HepG2 (cell line): ENCODE data around the gene ITGB3. TPM values are rescaled to one million over a fixed set of nuclear protein-coding genes. Genes with fewer than 3 reads are reported as not detected.
A peak's percentile ranks its signal among the peaks of the same experiment; 100 is the strongest.

Source experiments
- BHLHE40 ChIP-seq: IDR thresholded peaks from 2 replicates; pipeline ENCODE4 v1.6.1; 2011; ENCODE audit warnings: low read length, improper control_type of control experiment
- CBX2 ChIP-seq, 2 experiments: fragments of 200-600 bp in 1 of 2; sonication (generic); formaldehyde crosslinking in 1 of 2; IDR thresholded peaks; 2 replicates each; pipeline versions ENCODE4 v1.7.0 to v1.8.1; 2018 to 2022; ENCODE audit warnings: low read depth in 2 of 2, low read length in 1 of 2, mild to moderate bottlenecking in 1 of 2, missing genetic modification reagents in 1 of 2
- CENPT ChIP-seq: sonication (generic); formaldehyde crosslinking; IDR thresholded peaks from 2 replicates; pipeline ENCODE4 v1.8.0; 2022; ENCODE audit warnings: low read depth, mild to moderate bottlenecking, moderate library complexity, missing genetic modification reagents
- ELF3 ChIP-seq: IDR thresholded peaks from 2 replicates; pipeline ENCODE4 v1.6.1; 2016; ENCODE audit warnings: missing genetic modification reagents, missing compliant biosample characterization
- GFI1 ChIP-seq: sonication (generic); formaldehyde crosslinking; IDR thresholded peaks from 2 replicates; pipeline ENCODE4 v1.5.0; 2020; ENCODE audit warnings: missing genetic modification reagents, mild to moderate bottlenecking, borderline replicate concordance
- HMG20A ChIP-seq: IDR thresholded peaks from 2 replicates; pipeline ENCODE4 v1.6.1; 2016; ENCODE audit warnings: borderline replicate concordance
- MYNN ChIP-seq: sonication (generic); formaldehyde crosslinking; IDR thresholded peaks from 2 replicates; pipeline ENCODE4 v1.4.0; 2020; ENCODE audit warnings: mild to moderate bottlenecking, low read depth, missing genetic modification reagents
- REPIN1 ChIP-seq: sonication (generic); formaldehyde crosslinking; IDR thresholded peaks from 2 replicates; pipeline ENCODE4 v1.8.0; 2022; ENCODE audit warnings: missing genetic modification reagents, low read depth, mild to moderate bottlenecking, borderline replicate concordance
- SAFB2 ChIP-seq: sonication (generic); formaldehyde crosslinking; IDR thresholded peaks from 2 replicates; pipeline ENCODE4 v1.5.1; 2020; ENCODE audit warnings: missing genetic modification reagents, low read depth, mild to moderate bottlenecking, borderline replicate concordance
- SMARCE1 ChIP-seq: fragments of 450-650 bp; IDR thresholded peaks from 2 replicates; pipeline ENCODE4 v1.6.1; 2017; ENCODE audit warnings: borderline replicate concordance
- SOX6 ChIP-seq, 2 experiments: fragments of 450-650 bp in 1 of 2; sonication (generic) in 1 of 2; formaldehyde crosslinking in 1 of 2; IDR thresholded peaks; 2 replicates each; pipeline versions ENCODE4 v1.4.0 to v1.6.1; 2017 to 2020; ENCODE audit warnings: antibody characterized with exemption in 1 of 2, mild to moderate bottlenecking in 1 of 2, missing genetic modification reagents in 1 of 2
- SP1 ChIP-seq, 2 experiments: fragments of 450-650 bp in 1 of 2; sonication (generic) in 1 of 2; formaldehyde crosslinking in 1 of 2; IDR thresholded peaks; 2 replicates each; pipeline versions ENCODE4 v1.4.0 to v1.6.1; 2016 to 2020; ENCODE audit warnings: missing genetic modification reagents in 1 of 2
- YEATS4 ChIP-seq: sonication (generic); formaldehyde crosslinking; IDR thresholded peaks from 2 replicates; pipeline ENCODE4 v1.4.0; 2020; ENCODE audit warnings: missing genetic modification reagents, borderline replicate concordance
- ZBTB21 ChIP-seq: sonication (generic); formaldehyde crosslinking; IDR thresholded peaks from 2 replicates; pipeline ENCODE4 v1.4.0; 2020; ENCODE audit warnings: missing genetic modification reagents
- ZBTB43 ChIP-seq: sonication (generic); formaldehyde crosslinking; conservative IDR thresholded peaks from 2 replicates; pipeline ENCODE4 v1.4.0; 2020; ENCODE audit warnings: missing genetic modification reagents
- ZNF280D ChIP-seq: sonication (generic); formaldehyde crosslinking; IDR thresholded peaks from 2 replicates; pipeline ENCODE4 v1.5.1; 2020; ENCODE audit warnings: mild to moderate bottlenecking, missing genetic modification reagents
- ZNF3 ChIP-seq: IDR thresholded peaks from 2 replicates; pipeline ENCODE4 v1.7.0; 2017; ENCODE audit warnings: inconsistent platforms
- ZNF317 ChIP-seq: sonication (generic); formaldehyde crosslinking; IDR thresholded peaks from 2 replicates; pipeline ENCODE4 v1.5.0; 2020; ENCODE audit warnings: mild to moderate bottlenecking, missing genetic modification reagents
- ZNF513 ChIP-seq: sonication (generic); formaldehyde crosslinking; conservative IDR thresholded peaks from 2 replicates; pipeline ENCODE4 v1.5.0; 2020; ENCODE audit warnings: missing genetic modification reagents
- ZNF546 ChIP-seq: sonication (generic); formaldehyde crosslinking; conservative IDR thresholded peaks from 2 replicates; pipeline ENCODE4 v1.8.1; 2023; ENCODE audit warnings: mild to moderate bottlenecking, missing genetic modification reagents
- ZNF570 ChIP-seq: sonication (generic); formaldehyde crosslinking; IDR thresholded peaks from 2 replicates; pipeline ENCODE4 v1.4.0; 2020; ENCODE audit warnings: mild to moderate bottlenecking, missing genetic modification reagents, borderline replicate concordance
- ZNF605 ChIP-seq: sonication (generic); formaldehyde crosslinking; IDR thresholded peaks from 2 replicates; pipeline ENCODE4 v1.8.0; 2022; ENCODE audit warnings: mild to moderate bottlenecking, missing genetic modification reagents
- ZSCAN9 ChIP-seq: IDR thresholded peaks from 2 replicates; pipeline ENCODE4 v1.6.1; 2016; ENCODE audit warnings: borderline replicate concordance
- polyA plus RNA-seq, 8 experiments: library from polyadenylated mRNA; depleted of rRNA in 3 of 8; stranded (reverse) in 7 of 8; unstranded in 1 of 8; fragments of >200 nt; fragmentation: Illumina TruSeq in 4 of 8; extraction: Trizol in 4 of 8; gene quantifications; 2 replicates each; pipeline versions ENCODE4 v1.2.1 to v1.2.3, GENCODE V29; 2011 to 2016; ENCODE audit warnings: low read depth in 4 of 8, missing spikeins in 1 of 8, mixed read lengths in 1 of 8; ENCODE audit not compliant: insufficient read depth in 1 of 8
- total RNA-seq, 5 experiments: library from RNA; depleted of rRNA; stranded (reverse); fragments of >200 nt; fragmentation: Illumina TruSeq; extraction: Trizol; gene quantifications; 2 replicates each; pipeline ENCODE4 v1.2.3, GENCODE V29; 2016; ENCODE audit warnings: low read depth in 1 of 5

ITGB3 gene
- total and polyA plus RNA-seq, 2 of the 13 experiments (the other 11 are each of a cell fraction or from before 2014, with no cell fraction given): 0.09 to 0.31 TPM

- TF ChIP-seq CBX2 (IDR thresholded peaks at IDR 0.05; ENCODE audit: low read depth, low read length) (peak; percentile 70; the same call in 1 of the 2 replicates), CBX2 (CRISPR knock-in tag; IDR thresholded peaks at IDR 0.05; ENCODE audit: low read depth) (no peak), ZNF513 (CRISPR knock-in tag) (0 out of 2 replicates have a peak, but pooled peaks have one; percentile 7), YEATS4 (CRISPR knock-in tag) (peak; percentile 52; the same call in 1 of the 2 replicates), ZSCAN9 (peak; percentile 71; the same call in 1 of the 2 replicates), ZNF317 (CRISPR knock-in tag) (no peak), ZBTB43 (CRISPR knock-in tag) (no peak), ZNF570 (CRISPR knock-in tag) (no peak), ELF3 (CRISPR knock-in tag) (peak; percentile 69), ZNF280D (CRISPR knock-in tag) (peak; percentile 64; the same call in 1 of the 2 replicates), MYNN (CRISPR knock-in tag) (0 out of 2 replicates have a peak, but pooled peaks have one; percentile 45), SP1 (IDR thresholded peaks at IDR 0.05) (no peak), SP1 (CRISPR knock-in tag; IDR thresholded peaks at IDR 0.05) (peak; percentile 46; the same call in 1 of the 2 replicates), GFI1 (CRISPR knock-in tag) (peak; percentile 57; the same call in 1 of the 2 replicates), SMARCE1 (no peak), ZNF3 (CRISPR knock-in tag) (0 out of 2 replicates have a peak, but pooled peaks have one; percentile 30), HMG20A (CRISPR knock-in tag) (peak; percentile 43; the same call in 1 of the 2 replicates), SOX6 (IDR thresholded peaks at IDR 0.05) (no peak), SOX6 (CRISPR knock-in tag; IDR thresholded peaks at IDR 0.05) (peak; percentile 57), CENPT (CRISPR knock-in tag) (no peak), ZNF605 (peak; percentile 90), ZNF546 (CRISPR knock-in tag) (0 out of 2 replicates have a peak, but pooled peaks have one; percentile 28), ZBTB21 (CRISPR knock-in tag) (no peak; the same call in 1 of the 2 replicates), REPIN1 (CRISPR knock-in tag) (peak; percentile 76), SAFB2 (CRISPR knock-in tag) (0 out of 2 replicates have a peak, but pooled peaks have one; percentile 22), BHLHE40 (peak; percentile 85)
Observed at GRCh38 chr17:47229535-47230443, 23.8 kb upstream of the ITGB3 start (continued).
